Activated T-helper 1 cell treated with anti-CD3 and anti-CD28 coated beads, Interleukin-12 subunit alpha, Interleukin-12 subunit beta, Interleukin-2, Interleukin-4 antibody, amounts not matched to agents 30 ng/mL and 10 ng/mL and 1 ng/mL, durations not matched to agents 14 hours and 24 hours and 36 hours (primary cell): Measurements from ENCODE around the gene U2AF1. TPM values are rescaled to one million over a fixed set of nuclear protein-coding genes. Genes with fewer than 3 reads are reported as not detected.
"Not testable (repeated sequence)": the region's sequence is repeated elsewhere in the genome, so short reads cannot be mapped to it uniquely, and the experiment has no call there.

ENCODE experiments used
- DNase-seq: peaks from one replicate; pipeline ENCODE4 v3.0.0; 2021; ENCODE audit warnings: low spot score
- H3K27ac Mint-ChIP-seq: one replicate; pipeline ENCODE4 v1.8.0; 2021; ENCODE audit warnings: mild to moderate bottlenecking, mixed read lengths
- H3K27me3 Mint-ChIP-seq: one replicate; pipeline ENCODE4 v1.8.0; 2022; ENCODE audit warnings: mild to moderate bottlenecking, moderate library complexity, mixed read lengths; ENCODE audit not compliant: insufficient read depth
- H3K36me3 Mint-ChIP-seq: one replicate; pipeline ENCODE4 v1.8.0; 2021; ENCODE audit warnings: low read depth, mixed read lengths
- H3K4me1 Mint-ChIP-seq: one replicate; pipeline ENCODE4 v1.8.0; 2021; ENCODE audit warnings: low read depth, mixed read lengths
- H3K4me3 Mint-ChIP-seq: one replicate; pipeline ENCODE4 v1.8.0; 2021; ENCODE audit warnings: mild to moderate bottlenecking, moderate library complexity, mixed read lengths
- H3K9me3 Mint-ChIP-seq: one replicate; pipeline ENCODE4 v1.8.0; 2021; ENCODE audit warnings: mixed read lengths
- intact Hi-C: fragments of 100-400 bp; cut with micrococcal nuclease; formaldehyde crosslinking; loops from one replicate; pipeline ENCODE4 v1.15.1; 2024
- total RNA-seq: library from RNA; stranded (reverse); gene quantifications from 2 replicates; pipeline ENCODE4 v1.2.3, GENCODE V29; 2022

U2AF1 gene
- total RNA-seq, 1 donor from 2014 or later, result 17.9 TPM

GRCh38 chr21:43104642-43105041, 2.7 kb downstream of the U2AF1 start:
- DNase-seq, H3K4me1 Mint-ChIP-seq, H3K4me3 Mint-ChIP-seq, H3K27me3 Mint-ChIP-seq, H3K9me3 Mint-ChIP-seq, H3K27ac Mint-ChIP-seq, H3K36me3 Mint-ChIP-seq, intact Hi-C loops: not testable (repeated sequence)

DNA sequence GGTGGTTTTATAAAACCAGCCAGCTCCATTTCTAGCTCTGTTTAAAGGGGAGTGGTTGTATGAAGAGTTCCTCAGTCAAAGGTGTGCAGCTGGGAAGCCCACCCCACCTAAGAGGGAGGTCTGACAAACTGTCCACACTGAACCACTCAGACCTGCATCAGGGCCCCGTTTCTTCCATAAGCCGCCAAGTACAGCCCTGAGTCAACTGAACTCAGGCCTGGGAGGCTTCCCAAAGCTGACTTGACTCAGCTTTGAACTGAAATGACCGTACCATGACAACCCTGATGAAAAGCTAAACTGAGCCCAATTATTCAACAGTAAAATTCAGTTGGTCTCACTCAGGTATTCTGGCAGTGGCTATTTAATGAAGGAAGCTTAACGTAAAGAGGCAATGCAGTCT, 5.1 kb downstream of the U2AF1 start:
- intact Hi-C loops, H3K27me3 Mint-ChIP-seq, H3K4me3 Mint-ChIP-seq, H3K9me3 Mint-ChIP-seq, DNase-seq, H3K4me1 Mint-ChIP-seq, H3K36me3 Mint-ChIP-seq, H3K27ac Mint-ChIP-seq: not testable (repeated sequence)

DNA sequence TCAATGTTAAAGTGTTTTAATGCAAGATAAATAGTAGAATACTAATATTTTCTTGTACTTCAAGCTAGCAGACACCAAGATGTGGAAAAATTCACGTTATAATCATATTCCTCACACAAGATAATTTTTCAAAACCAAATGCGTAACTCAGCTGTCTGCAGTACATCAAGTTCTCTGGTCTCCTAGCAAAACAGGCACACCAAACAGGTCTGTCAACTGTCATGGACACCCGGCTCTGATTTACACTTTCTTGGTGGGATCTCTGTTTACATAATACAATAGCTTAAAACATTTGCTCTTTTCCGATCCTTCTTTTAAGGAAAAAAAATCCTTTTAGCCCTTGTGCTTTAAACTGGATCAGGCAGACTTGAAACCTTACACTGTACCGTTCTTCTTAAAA, 5.7 kb downstream of the U2AF1 start:
- intact Hi-C loops, H3K4me1 Mint-ChIP-seq, DNase-seq, H3K4me3 Mint-ChIP-seq, H3K9me3 Mint-ChIP-seq, H3K27ac Mint-ChIP-seq, H3K36me3 Mint-ChIP-seq, H3K27me3 Mint-ChIP-seq: not testable (repeated sequence)

DNA sequence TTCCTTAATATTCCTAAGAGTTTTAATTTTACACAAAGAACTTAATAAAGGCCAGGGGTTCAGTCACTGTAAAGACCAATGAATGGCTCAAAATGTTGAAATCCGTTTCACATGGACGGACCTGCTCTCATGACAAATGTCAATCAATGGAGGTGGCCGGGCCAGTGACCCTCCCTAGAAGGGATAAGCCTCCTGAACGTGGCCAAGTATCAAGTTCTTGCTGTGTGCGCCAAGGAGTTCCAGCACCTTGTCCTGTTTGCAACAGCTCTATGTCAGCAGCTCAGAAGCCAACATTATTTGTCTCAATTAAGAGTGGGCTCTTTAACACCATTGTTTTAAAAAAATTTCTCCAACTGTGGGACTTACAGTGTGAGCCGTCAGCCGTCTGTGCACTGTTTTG, 6.4 kb downstream of the U2AF1 start:
- H3K27me3 Mint-ChIP-seq, H3K27ac Mint-ChIP-seq, H3K36me3 Mint-ChIP-seq, DNase-seq, intact Hi-C loops, H3K4me1 Mint-ChIP-seq, H3K9me3 Mint-ChIP-seq, H3K4me3 Mint-ChIP-seq: not testable (repeated sequence)

DNA sequence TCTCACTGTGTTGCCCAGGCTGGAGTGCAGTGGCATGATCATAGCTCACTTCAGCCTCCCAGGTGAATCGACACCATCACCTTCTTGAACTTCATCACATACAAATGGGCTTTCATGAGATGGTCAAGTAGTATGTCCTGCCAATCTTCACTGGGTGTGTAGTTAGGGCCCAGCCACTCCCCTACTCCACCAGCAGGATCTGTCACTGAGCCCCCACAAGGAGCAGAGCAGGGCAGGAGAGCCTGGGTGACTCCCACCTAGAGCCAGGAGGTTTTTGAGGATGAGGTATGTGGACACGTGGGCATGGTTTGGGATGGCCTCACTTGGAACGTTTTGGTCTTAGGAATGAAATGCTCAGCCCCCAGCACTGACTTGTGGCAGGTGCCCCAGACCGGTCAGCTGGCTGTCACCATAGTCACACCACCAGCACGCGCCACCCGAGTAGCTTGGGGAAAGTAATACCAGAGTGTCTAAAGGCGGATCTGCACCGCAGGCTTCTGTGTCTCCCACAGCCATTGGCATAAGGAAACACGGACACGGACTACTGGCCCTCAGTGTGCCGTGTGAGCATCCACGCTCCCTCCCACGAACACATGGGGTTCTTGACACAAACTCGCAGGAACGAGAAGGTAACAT, 15.3 kb downstream of the U2AF1 start:
- DNase-seq, intact Hi-C loops, H3K9me3 Mint-ChIP-seq, H3K27me3 Mint-ChIP-seq, H3K4me3 Mint-ChIP-seq, H3K36me3 Mint-ChIP-seq, H3K4me1 Mint-ChIP-seq, H3K27ac Mint-ChIP-seq: not testable (repeated sequence)

- H3K4me3 Mint-ChIP-seq, H3K36me3 Mint-ChIP-seq, H3K4me1 Mint-ChIP-seq, H3K27ac Mint-ChIP-seq, intact Hi-C loops, H3K27me3 Mint-ChIP-seq, DNase-seq, H3K9me3 Mint-ChIP-seq: not testable (repeated sequence)
These were observed 16.4 kb downstream of the U2AF1 start for GRCh38 chr21:43090947-43091346.

DNA sequence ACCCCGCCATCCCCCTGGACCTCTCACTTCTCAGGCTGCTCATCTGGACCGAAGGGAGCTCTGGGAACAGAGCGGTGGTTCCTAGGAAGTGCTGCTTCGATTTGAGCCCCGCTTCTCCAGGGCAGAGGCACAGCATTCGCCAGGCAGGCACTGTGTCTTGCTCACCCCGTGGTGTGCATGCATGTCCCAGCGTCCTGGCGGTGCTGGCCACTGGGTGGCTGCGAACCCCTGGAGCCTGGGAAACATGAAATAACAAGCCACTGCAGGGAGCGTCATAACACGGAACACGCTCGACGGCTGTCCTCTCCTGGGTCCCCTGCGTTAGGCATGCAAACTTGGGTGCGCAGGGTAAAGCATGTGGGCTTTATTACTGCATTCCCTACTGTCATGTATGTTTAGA, 17.9 kb downstream of the U2AF1 start:
- H3K4me3 Mint-ChIP-seq, H3K9me3 Mint-ChIP-seq, DNase-seq, H3K27ac Mint-ChIP-seq, H3K36me3 Mint-ChIP-seq, H3K27me3 Mint-ChIP-seq, intact Hi-C loops, H3K4me1 Mint-ChIP-seq: not testable (repeated sequence)

GRCh38 chr21:43082587-43083300, 24.6 kb downstream of the U2AF1 start:
- H3K36me3 Mint-ChIP-seq, H3K4me1 Mint-ChIP-seq, H3K9me3 Mint-ChIP-seq, H3K27ac Mint-ChIP-seq, DNase-seq, intact Hi-C loops, H3K27me3 Mint-ChIP-seq, H3K4me3 Mint-ChIP-seq: not testable (repeated sequence)

DNA sequence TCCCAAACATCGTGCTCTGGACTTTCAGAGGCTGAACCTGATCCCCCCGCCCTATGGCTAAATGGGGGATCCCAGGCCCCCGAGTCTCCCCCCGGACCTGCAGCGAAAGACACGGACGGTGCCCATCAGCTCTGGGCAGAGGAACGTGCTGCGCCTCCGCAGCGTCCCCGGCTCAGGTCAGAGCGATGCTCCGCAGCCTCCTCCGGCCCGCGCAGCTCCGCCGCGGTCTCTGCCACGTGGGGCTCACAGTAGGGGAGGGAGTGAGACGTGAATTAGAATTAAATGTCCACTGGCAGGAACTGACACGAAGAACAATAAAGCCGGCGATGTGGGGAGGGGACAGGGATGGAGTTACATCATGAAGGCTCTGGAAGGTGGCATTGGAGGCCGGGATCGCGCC, 30.7 kb downstream of the U2AF1 start:
- H3K27ac Mint-ChIP-seq, H3K4me1 Mint-ChIP-seq, H3K4me3 Mint-ChIP-seq, intact Hi-C loops, DNase-seq, H3K27me3 Mint-ChIP-seq, H3K36me3 Mint-ChIP-seq, H3K9me3 Mint-ChIP-seq: not testable (repeated sequence)

DNA sequence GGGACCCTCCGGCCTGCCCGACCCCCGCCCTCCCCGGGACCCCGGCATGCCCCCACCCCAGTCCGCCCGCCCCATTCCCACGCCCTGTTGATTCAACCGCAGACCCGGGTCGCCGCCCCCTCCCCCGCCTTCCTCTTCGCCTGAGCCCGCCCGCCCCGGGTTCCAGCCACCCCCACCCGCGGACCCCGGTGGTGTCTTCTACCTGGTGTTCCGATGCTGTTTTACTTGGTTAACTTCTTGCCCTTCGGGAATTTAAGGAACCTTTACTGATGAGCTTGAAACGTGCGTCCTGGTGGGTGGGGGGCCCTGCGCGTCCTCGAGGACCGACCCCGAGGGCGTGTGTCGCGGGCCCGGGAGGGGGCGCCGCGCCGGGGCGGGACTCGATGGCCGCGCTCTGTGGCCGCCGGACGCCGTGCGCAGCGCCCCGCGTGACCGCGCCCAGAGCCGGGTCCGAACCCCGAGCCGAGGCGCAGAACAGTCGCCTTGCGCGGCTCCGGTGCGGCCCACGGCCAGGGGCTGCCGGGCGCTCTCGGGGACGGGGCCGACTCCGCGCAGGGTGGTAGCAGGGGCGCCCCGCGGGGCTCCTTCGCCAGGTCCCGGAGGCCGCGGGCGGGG, 31.2 kb downstream of the U2AF1 start:
- DNase-seq, H3K36me3 Mint-ChIP-seq, H3K27ac Mint-ChIP-seq, intact Hi-C loops, H3K4me1 Mint-ChIP-seq, H3K27me3 Mint-ChIP-seq, H3K9me3 Mint-ChIP-seq, H3K4me3 Mint-ChIP-seq: not testable (repeated sequence)

DNA sequence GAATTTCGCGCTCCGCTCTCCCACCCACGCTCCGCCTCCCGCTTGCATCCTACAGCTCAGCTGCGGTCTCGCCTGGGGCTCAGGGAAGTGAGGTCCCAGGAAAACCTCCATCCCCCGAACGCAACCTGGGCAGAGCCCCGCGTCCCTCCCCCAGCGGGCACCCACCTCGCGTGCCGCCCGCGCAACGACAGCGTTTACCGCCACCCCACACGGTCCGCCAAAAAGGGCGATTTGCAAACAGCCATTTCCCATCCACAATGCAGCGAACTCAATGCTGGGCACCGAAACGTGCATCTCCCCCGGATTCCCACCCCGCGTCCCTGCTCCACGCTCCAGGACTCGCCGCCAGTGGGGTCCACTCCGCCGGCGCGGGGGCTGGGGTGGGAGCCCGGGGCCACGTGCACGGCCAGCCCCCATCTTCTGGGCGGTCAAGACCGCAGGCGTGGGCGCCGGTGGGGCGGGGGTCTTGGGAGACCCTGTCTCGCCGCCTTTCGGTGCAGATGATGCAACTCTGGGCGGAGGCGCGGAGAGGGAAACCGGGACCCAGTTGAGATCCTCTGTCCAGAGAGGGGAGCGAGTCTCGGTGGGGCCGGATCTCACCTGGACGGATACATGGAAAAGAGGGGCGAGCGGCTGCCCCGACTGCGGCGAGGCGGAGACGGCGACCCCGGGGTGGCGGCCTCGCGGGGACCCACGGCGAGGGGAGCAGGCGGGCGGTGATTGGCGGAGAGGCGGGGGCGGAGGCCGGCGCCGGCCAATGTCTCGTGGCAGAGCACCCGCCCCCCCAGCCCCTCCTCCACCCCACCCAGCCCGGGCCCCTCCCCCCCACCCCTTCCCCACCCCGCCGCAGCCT, 32.0 kb downstream of the U2AF1 start, which contains the start of gene CBS:
CBS (minus strand) TSS at position 666 of the 853 bp plus-strand sequence. CDS start 3,642 bp downstream, outside the sequence.
- H3K4me1 Mint-ChIP-seq, H3K27ac Mint-ChIP-seq, H3K4me3 Mint-ChIP-seq, intact Hi-C loops, H3K9me3 Mint-ChIP-seq, H3K36me3 Mint-ChIP-seq, DNase-seq, H3K27me3 Mint-ChIP-seq: not testable (repeated sequence)

- intact Hi-C loops, H3K27ac Mint-ChIP-seq, H3K27me3 Mint-ChIP-seq, H3K4me1 Mint-ChIP-seq, H3K36me3 Mint-ChIP-seq, DNase-seq, H3K9me3 Mint-ChIP-seq, H3K4me3 Mint-ChIP-seq: not testable (repeated sequence)
These were observed 32.8 kb downstream of the U2AF1 start for GRCh38 chr21:43074401-43075169.
